ENCODE results near the gene MED25.
A peak's percentile ranks its signal among the peaks of the same experiment; 100 is the strongest.

Gene MED25

GRCh38 chr19:49774969-49775368, 43.1 kb upstream of the MED25 start:
- Mint-ChIP-seq H3K4me3 (no peak overlapping the region), H3K4me1 (peaks cover 19% of the 10 kb centered on the region), H3K27ac (no peak overlapping the region), H3K27me3 (ENCODE audit: low read depth, poor library complexity) (no peaks in the 10 kb centered on the region), H3K9me3 (no peaks in the 10 kb centered on the region), H3K36me3 (ENCODE audit: low read depth) (peaks cover 19% of the 10 kb centered on the region)
- no peak for DNase-seq
- TF ChIP-seq CTCF (IDR thresholded peaks at IDR 0.05) = no peak

DNA sequence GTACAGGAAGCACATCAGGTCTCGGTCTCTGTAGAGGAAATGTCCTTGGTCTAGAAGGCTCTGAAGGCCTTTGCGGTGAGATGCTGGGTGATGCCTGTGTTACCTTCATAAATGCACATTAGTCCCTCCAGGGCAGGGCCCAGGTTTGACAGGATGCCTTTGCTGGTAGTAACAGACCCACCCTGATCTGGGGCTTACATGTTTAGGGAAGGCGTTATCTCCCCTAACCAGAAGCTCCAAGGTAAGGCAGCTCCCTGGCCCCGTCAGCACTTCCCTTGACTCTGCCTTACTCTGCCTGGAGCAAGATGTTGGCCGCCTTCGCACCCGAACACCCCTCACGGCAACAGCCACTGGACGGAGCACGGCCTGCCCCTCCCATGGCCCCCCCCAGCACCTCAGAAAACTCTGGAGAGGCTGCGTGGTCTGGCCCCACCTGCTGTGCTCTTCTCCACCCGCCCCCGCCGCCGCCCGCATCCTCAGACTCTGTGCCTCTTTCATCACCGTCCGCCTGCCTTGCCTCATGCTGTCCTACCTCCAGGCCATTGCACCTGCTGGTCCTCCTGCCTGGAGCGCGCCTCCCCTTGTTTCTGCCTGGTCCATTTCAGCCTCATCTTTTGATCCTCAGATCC, 42.2 kb upstream of the MED25 start:
- TF ChIP-seq CTCF (IDR thresholded peaks at IDR 0.05) = no peak
- peaks cover 20% of the 10 kb centered on the region for H3K4me1 Mint-ChIP-seq
- H3K4me3 Mint-ChIP-seq = no peak overlapping the region
- H3K27me3 Mint-ChIP-seq (ENCODE audit: low read depth, poor library complexity) = no peaks in the 10 kb centered on the region
- peaks cover 22% of the 10 kb centered on the region for H3K36me3 Mint-ChIP-seq (ENCODE audit: low read depth)
- no peak for DNase-seq
- no peaks in the 10 kb centered on the region for H3K9me3 Mint-ChIP-seq
- H3K27ac Mint-ChIP-seq = peak overlapping the region; percentile 74

GRCh38 chr19:49776371-49776764, 41.7 kb upstream of the MED25 start:
- no peaks in the 10 kb centered on the region for H3K9me3 Mint-ChIP-seq
- no peak for TF ChIP-seq CTCF (IDR thresholded peaks at IDR 0.05)
- no peak overlapping the region for H3K27ac Mint-ChIP-seq
- no peaks in the 10 kb centered on the region for H3K27me3 Mint-ChIP-seq (ENCODE audit: low read depth, poor library complexity)
- peaks cover 27% of the 10 kb centered on the region for H3K36me3 Mint-ChIP-seq (ENCODE audit: low read depth)
- no peak for DNase-seq
- H3K4me3 Mint-ChIP-seq = no peak overlapping the region
- peaks cover 24% of the 10 kb centered on the region for H3K4me1 Mint-ChIP-seq

DNA sequence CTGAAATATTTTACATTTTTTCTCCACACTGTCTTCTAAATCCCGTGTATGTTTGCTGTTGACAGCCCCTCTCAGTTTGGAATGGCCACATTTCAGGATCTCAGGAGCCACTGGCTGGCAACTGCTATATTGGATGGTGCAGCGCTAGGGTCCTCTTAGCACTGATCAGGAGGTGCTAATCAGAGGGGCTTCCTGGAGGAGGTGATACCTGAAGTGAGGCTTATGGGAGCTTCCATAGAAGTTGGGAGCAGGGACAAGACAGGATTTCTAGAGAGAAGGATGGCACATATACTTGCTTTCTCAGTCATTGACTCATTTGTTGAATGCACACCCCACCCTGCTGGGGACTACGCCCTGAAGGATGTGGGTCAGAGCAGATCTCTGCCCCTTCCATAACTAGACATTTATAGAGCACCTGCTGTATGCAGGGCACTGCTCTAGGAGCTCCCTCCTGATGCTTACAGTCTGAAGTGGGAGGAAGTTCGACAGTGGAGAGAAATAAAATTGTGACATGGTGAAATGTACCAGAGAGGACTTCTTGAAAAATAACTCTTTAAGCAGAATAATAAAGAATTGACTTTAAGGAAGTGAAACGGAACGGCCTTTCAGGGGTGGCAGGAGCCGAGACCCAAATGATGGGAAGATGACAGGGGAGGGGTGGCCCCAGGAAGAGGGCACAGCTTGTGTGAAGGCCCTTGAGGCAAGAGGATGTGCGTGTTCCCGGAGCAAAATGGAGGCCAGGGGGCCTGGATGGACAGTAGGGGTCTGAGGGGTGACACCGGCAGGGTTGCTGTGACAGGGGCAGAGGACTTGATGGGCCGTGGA, 38.1 kb upstream of the MED25 start:
- H3K36me3 Mint-ChIP-seq (ENCODE audit: low read depth) = peaks cover 37% of the 10 kb centered on the region
- H3K27me3 Mint-ChIP-seq (ENCODE audit: low read depth, poor library complexity) = peaks cover 2% of the 10 kb centered on the region
- H3K4me1 Mint-ChIP-seq = peaks cover 17% of the 10 kb centered on the region
- H3K9me3 Mint-ChIP-seq = no peaks in the 10 kb centered on the region
- no peak for TF ChIP-seq CTCF (IDR thresholded peaks at IDR 0.05)
- no peak for DNase-seq
- H3K4me3 Mint-ChIP-seq = no peak overlapping the region
- peak overlapping the region; percentile 83 for H3K27ac Mint-ChIP-seq

DNA sequence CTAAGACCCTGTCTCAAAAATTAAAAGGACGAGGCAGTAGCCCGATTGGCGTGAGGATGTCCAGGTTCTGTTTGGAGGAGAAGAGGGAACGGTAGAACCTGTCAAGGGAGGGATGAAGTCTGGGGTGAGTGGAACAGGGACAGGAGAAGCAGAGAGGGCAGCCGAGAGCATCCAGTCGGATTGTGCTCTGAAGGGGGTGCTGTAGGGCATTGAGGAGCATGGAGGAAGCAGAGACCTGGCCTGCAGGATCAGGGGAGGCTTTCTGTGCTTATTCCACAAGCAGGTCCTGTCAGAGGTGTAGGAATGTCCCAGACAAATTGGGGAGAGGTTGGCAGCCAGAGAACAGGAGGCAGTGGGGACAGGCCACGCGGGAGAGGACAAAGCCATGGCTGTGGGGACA, 37.2 kb upstream of the MED25 start:
- H3K4me3 Mint-ChIP-seq = no peak overlapping the region
- no peaks in the 10 kb centered on the region for H3K9me3 Mint-ChIP-seq
- peak overlapping the region; percentile 83 for H3K27ac Mint-ChIP-seq
- no peak for TF ChIP-seq CTCF (IDR thresholded peaks at IDR 0.05)
- peaks cover 26% of the 10 kb centered on the region for H3K4me1 Mint-ChIP-seq
- no peak for DNase-seq
- H3K27me3 Mint-ChIP-seq (ENCODE audit: low read depth, poor library complexity) = peaks cover 2% of the 10 kb centered on the region
- H3K36me3 Mint-ChIP-seq (ENCODE audit: low read depth) = peaks cover 43% of the 10 kb centered on the region

Measured in nephron progenitor cell (in vitro differentiated cells).